ENCODE data around the gene UROS. TPM values are rescaled to one million over a fixed set of nuclear protein-coding genes. Genes with fewer than 3 reads are reported as not detected.

UROS gene
- total and polyA plus RNA-seq, 9 donors, result 45.2 to 64.4 (median 55.1) TPM

DNA sequence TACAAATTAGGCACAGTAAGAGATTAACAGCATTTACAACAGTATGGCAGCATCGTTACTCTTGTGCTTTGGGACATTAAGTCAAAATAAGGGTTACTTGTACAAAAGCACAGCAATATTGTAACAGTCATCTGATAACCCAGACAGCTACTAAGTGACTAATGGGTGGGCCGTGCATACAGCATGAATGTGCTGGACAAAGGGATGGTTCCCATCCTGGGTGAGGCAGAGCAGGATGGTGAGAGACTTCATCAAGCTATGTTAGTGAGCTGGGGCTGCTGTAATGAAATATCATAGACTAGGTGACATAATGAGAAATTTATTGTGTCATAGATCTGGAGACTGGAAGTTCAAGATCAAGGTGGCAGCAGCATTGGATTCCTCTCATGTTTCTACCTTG lies 78.1 kb downstream of the UROS start:
- no peak for DNase-seq
- no peak overlapping the region for H3K27ac ChIP-seq (ENCODE audit: low read length)
- no peak overlapping the region for H3K4me3 ChIP-seq (ENCODE audit: low read length)
- no peaks in the 10 kb centered on the region for H3K27me3 ChIP-seq (ENCODE audit: control insufficient read depth, insufficient read depth, low read length)
- H3K9me3 ChIP-seq (replicated peaks; ENCODE audit: control insufficient read depth, low read depth, low read length), result no peaks in the 10 kb centered on the region
- WGBS (ENCODE audit: insufficient coverage), result no CpG with 5 or more reads among the region's 2 CpGs
- H3K36me3 ChIP-seq (ENCODE audit: control insufficient read depth, insufficient read depth, low read length), result peaks cover 66% of the 10 kb centered on the region
- no peaks in the 10 kb centered on the region for H3K4me1 ChIP-seq (ENCODE audit: control insufficient read depth, insufficient read depth, low read length)

DNA sequence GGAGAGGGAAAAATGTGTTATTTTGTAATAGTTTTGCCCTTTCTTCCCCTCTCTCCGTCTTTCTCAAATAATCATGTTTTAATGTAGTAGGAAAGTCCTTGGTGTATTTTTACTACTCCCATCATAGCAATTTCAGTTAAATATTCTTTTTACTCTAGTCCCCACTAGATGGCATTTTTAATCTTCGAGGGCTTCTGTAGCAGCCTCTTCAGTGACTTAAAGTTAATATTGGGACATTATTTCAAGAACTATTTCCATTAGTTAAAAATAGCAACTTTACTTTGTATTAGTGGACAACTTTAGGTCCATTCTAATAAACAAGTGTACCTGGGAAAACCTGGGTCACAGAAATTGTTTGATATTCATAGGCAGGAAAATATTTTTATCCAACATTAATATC lies 80.6 kb downstream of the UROS start:
- WGBS (ENCODE audit: insufficient coverage), result no CpG with 5 or more reads among the region's 2 CpGs
- Histone ChIP-seq H3K4me1 (ENCODE audit: control insufficient read depth, insufficient read depth, low read length) (no peaks in the 10 kb centered on the region), H3K27ac (ENCODE audit: low read length) (no peak overlapping the region), H3K4me3 (ENCODE audit: low read length) (no peak overlapping the region), H3K9me3 (replicated peaks; ENCODE audit: control insufficient read depth, low read depth, low read length) (no peaks in the 10 kb centered on the region), H3K36me3 (ENCODE audit: control insufficient read depth, insufficient read depth, low read length) (peaks cover 59% of the 10 kb centered on the region), H3K27me3 (ENCODE audit: control insufficient read depth, insufficient read depth, low read length) (no peaks in the 10 kb centered on the region)
- peak; percentile 11 for DNase-seq

DNA sequence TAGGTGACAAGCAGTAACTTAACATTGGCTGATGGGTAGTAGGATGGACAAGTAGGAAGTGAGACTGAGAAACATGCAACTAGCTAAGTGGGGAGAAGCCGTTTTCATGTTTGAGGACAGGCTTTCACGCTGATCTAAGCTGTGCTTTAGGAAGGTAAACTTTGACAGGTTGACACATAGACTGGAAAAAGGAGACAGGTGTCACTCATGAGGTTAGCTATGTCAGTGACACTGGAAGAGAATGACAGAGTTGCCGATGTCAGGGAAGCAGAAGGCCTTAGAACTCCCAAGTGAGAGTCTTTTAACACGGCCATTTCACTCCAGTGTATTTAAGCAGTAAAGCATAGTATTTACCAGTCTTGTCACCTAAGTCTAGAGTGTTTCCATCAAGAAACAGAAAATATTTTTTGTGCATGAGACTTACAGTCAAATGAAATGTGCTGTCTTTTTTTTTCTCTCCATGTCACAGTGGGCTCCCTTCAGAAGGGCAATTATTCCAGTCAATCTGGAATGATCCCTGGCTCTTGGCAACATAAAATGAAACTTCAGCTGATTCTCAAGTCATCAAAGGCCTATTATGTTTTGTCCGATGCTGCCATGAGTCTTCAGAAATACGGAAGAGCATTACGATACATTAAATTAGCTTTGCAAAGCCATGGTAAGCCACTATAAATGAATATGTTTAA lies 82.9 kb downstream of the UROS start:
- Histone ChIP-seq H3K27me3 (ENCODE audit: control insufficient read depth, insufficient read depth, low read length) (no peaks in the 10 kb centered on the region), H3K4me1 (ENCODE audit: control insufficient read depth, insufficient read depth, low read length) (no peaks in the 10 kb centered on the region), H3K27ac (ENCODE audit: low read length) (no peak overlapping the region), H3K4me3 (ENCODE audit: low read length) (no peak overlapping the region), H3K36me3 (ENCODE audit: control insufficient read depth, insufficient read depth, low read length) (peaks cover 59% of the 10 kb centered on the region), H3K9me3 (replicated peaks; ENCODE audit: control insufficient read depth, low read depth, low read length) (no peaks in the 10 kb centered on the region)
- DNase-seq, result no peak
- WGBS (ENCODE audit: insufficient coverage), result 83% methylated on average over 4 of the region's 7 CpGs

Other genes with a start within 250 kb of the UROS start
- gene TEX36, start 140.1 kb downstream of the UROS start, total RNA-seq, result not detected
- under 1 TPM in 1 of 8 donors, not detected in 7; 0.50 TPM for gene TEX36, start 140.1 kb downstream of the UROS start, polyA plus RNA-seq (ENCODE audit: insufficient read depth in 1 of 8, insufficient read length in 8 of 8, low replicate concordance in 1 of 8)
- 23.3 TPM for gene EDRF1, start 103.5 kb downstream of the UROS start, total RNA-seq
- 10 to 100 TPM; 15.7 to 27.7 (median 19.6) TPM for gene EDRF1, start 103.5 kb downstream of the UROS start, polyA plus RNA-seq (ENCODE audit: insufficient read depth in 1 of 8, insufficient read length in 8 of 8, low replicate concordance in 1 of 8)
- 0.18 TPM for gene MMP21, start 47.4 kb downstream of the UROS start, total RNA-seq
- gene MMP21, start 47.4 kb downstream of the UROS start, polyA plus RNA-seq (ENCODE audit: insufficient read depth in 1 of 8, insufficient read length in 8 of 8, low replicate concordance in 1 of 8), result 1 to 10 TPM in 1 of 8 donors, under 1 TPM in 7; 0.20 to 1.3 (median 0.31) TPM
- 42.5 TPM for gene BCCIP, start 288 bp upstream of the UROS start, total RNA-seq
- 10 to 100 TPM; 59.9 to 67.2 (median 62.3) TPM for gene BCCIP, start 288 bp upstream of the UROS start, polyA plus RNA-seq (ENCODE audit: insufficient read depth in 1 of 8, insufficient read length in 8 of 8, low replicate concordance in 1 of 8)
- 22.0 TPM for gene DHX32, start 58.0 kb upstream of the UROS start, total RNA-seq
- gene DHX32, start 58.0 kb upstream of the UROS start, polyA plus RNA-seq (ENCODE audit: insufficient read depth in 1 of 8, insufficient read length in 8 of 8, low replicate concordance in 1 of 8), result 10 to 100 TPM; 17.0 to 21.8 (median 17.9) TPM
- gene FANK1, start 73.3 kb upstream of the UROS start, total RNA-seq, result 0.80 TPM
- 1 to 10 TPM in 2 of 8 donors, under 1 TPM in 6; 0.36 to 1.6 (median 0.61) TPM for gene FANK1, start 73.3 kb upstream of the UROS start, polyA plus RNA-seq (ENCODE audit: insufficient read depth in 1 of 8, insufficient read length in 8 of 8, low replicate concordance in 1 of 8)

Data from muscle of leg (tissue), 11 donors.